GM12872 (cell line): Measurements from ENCODE around the gene RPUSD4.

ENCODE experiments used
- CTCF ChIP-seq: IDR thresholded peaks from 3 replicates; pipeline ENCODE4 v1.5.1; 2011; ENCODE audit warnings: low read depth, mild to moderate bottlenecking, low read length, moderate library complexity; ENCODE audit not compliant: insufficient read depth

Gene RPUSD4

DNA sequence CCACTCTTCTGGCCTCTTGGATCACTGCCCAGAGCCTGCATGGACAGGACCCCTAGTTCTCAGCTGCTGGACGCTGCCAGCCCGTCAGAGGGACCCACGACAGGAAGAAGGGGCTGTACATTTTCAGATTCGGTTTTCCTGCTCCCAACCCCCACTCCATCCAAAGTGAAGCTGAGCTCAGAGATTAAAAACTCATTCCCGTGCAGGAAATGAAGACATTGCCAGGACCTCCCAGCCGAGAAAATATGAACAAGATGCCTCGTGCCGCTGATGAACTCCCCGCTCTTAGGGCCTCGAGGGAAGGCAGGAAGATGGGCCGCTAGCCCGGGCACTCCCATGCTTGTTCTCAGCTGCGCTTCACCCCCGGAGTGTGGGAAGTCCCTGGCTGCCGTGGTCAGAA lies 36.1 kb downstream of the RPUSD4 start:
- TF ChIP-seq CTCF = no peak

GRCh38 chr11:126174816-126175215 lies 36.6 kb downstream of the RPUSD4 start:
- TF ChIP-seq CTCF = no peak

GRCh38 chr11:126173257-126173656 lies 38.2 kb downstream of the RPUSD4 start:
- no peak for TF ChIP-seq CTCF

DNA sequence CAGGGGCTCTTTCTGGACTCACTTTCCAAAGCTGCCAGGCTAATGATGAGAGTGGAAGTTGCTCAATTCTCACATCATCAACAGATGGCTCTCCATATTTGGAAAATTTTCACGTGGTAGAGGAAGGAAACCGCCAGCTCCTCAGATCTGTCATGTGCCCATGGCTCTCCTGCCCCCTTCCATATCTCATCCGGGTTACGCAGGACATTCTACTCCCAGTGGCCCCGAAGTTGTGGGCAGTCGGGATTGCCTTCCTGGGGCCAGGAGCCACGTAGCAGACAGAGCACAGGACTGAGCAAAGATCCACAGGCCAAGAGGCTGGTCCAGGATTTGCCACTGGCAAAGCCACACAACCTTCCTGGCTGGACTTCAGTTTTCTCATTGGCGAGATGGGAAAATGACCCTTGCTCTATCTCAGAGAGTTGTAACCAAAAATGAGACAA lies 38.8 kb downstream of the RPUSD4 start:
- no peak for TF ChIP-seq CTCF

DNA sequence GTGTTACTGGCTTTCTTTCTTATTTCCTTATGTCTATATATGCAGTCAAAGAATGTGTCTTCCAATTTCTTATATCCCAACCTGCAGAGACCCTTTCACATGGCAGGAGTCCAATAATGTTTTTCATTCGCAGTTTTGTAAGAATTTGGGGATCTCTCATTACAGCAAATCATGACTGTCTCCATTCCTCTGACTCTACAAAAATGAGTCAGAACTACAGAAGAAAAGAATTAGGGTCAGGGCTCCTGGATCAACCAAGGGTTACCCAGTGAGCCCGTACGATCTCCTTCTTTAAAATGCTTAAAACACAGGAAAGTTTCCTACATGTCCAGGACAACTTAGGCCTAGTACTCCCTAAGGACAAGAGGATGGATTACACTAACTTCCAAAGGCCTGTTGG lies 42.2 kb downstream of the RPUSD4 start:
- no peak for TF ChIP-seq CTCF

DNA sequence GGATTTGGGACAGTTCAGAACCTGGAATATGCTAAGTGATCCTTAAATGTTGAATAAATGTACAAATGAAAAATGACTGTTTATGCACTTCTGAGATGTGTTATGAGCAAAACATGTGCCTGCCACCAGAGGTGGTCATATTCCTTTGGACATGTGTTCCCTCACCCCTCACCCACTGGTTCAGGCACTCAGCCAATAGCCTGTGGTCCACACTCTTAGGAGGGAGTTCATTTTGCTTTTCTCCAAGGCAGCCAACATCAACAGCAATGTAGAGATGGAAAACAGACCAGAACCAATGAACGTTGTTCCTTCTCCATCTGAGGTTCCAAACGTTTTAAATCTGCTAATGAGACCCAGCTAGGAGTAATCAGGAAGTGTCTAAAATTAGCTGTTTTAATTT lies 44.0 kb downstream of the RPUSD4 start:
- TF ChIP-seq CTCF = no peak

DNA sequence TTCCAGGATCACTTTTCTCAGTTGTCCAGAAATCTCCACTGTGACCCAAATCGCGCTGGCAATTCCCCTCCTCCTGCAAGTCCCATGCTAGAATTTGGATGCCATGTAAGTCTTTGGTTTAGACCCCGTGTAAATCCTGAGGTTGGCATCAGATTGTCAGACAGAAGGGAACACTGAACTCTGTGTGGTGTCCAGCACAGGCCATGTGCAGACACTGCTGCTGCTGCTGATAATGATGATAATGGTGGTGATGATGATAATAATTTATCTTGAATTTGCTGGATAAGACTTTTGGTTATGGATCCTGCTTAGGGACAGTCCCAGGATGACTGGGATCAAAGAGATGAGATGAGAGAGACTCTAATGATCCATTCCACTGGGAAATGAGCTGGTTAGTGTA lies 45.0 kb downstream of the RPUSD4 start:
- TF ChIP-seq CTCF = no peak

- no peak for TF ChIP-seq CTCF
These were observed 45.7 kb downstream of the RPUSD4 start for GRCh38 chr11:126165757-126166156.
